HG02852 (cell line): ENCODE data around the gene SLC39A5.
"Not testable (repeated sequence)": the region's sequence is repeated elsewhere in the genome, so short reads cannot be mapped to it uniquely, and the experiment has no call there.

Experiments used
- ATAC-seq: cut with Tn5 transposase; IDR thresholded peaks from one replicate; pipeline ENCODE4 v1.9.1; 2021; ENCODE audit warnings: mild to moderate bottlenecking, moderate library complexity; ENCODE audit not compliant: unreplicated experiment

SLC39A5 gene

DNA sequence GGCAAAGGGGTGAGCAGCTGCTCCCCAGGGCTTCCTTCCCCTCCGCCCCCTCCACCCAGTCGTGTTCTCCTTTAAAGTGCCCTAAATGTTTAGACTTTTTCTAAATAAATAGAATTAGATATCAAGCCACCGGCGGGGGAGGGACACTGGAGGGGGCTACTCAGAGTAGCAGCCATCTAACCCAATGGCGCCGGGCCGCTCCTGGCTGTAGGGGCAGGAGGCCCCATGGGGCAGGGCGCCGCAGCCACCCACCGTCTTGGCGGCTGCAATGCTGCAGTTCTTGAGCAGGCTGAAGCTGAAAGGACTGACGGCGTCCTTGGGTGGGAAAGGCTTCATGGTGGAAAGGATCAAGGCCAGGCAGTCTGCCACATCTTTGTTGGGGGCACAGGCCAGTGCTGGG, 13.1 kb downstream of the SLC39A5 start:
- ATAC-seq = no peak

DNA sequence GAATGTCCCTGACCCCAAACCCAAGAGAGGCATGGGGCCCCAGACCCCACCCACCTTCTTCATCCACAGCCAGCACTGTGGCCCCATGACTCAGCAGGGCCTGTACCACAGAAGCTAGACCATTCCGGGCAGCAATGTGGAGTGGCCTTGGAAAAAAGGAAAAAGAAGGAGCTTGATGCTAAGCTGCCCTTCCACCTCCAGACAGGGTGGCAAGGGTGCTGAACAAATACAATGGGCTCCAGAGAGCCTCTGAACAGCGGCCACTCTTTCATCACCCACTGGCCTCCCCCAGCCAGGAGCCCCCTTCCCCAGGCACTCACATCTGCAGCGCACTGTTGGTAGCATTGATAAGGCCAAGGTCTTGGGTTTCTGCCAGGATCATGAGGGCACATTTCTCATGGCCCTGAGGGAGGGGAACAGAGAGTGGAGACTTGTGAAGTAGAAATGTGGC, 13.9 kb downstream of the SLC39A5 start:
- no peak for ATAC-seq

DNA sequence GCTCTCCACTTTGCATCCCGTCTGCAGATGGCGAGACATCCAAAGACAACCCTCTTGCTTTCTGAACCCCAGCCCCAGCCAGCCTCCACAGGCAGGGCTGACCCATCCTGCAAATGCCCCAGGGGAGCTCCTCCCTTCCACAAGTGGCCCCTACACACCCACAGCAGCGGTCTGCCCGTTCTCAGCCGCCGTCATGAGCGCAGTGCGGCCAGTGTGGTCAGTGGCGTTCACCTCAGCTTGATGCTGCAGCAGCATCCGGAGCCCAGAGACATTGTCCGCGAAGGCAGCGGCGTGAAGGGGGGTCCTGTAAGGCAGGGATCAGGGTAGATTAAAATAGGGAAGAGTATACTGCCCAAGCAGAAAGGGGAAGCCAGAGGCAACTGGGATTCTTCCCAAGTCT, 14.6 kb downstream of the SLC39A5 start:
- no peak for ATAC-seq

DNA sequence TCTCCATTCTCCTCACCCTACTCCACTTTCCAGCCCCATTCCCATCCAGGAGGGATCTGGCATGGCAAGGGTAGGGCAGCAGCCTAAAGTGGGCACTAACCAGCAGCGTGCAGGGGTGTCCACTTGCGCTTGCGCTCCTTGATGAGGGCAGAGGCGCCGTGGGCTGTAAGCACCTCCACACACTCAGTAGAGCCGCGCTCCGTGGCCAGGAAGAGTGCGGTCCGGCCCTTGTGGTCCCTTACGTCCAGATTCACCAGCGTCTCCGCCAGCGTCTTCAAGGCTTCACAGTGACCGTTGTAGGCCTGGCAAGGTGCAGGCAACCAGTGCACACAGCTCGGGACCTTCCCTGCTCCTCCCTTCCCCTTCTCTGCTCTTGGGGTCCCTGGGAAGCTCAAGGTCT, 18.1 kb downstream of the SLC39A5 start:
- ATAC-seq = no peak

DNA sequence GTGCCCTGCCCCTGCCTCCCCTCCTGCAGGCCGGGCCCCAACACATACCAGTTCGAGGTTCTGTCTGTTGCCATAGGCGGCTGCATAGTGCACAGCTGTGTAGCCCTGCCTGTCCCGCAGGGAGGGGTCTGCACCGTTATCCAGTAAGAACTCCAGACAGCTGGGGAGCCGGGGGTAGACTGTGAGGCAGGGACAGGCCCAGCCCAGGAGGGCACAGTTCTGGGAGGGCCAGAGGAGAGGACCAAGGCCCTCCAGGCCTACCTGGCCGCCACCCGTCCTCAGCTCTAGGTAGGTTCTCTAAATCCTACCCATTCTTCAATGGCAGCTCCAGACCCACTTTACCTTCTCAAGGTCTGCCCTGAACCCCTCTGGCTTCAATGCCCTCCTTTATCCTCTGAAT, 18.9 kb downstream of the SLC39A5 start:
- no peak for ATAC-seq

DNA sequence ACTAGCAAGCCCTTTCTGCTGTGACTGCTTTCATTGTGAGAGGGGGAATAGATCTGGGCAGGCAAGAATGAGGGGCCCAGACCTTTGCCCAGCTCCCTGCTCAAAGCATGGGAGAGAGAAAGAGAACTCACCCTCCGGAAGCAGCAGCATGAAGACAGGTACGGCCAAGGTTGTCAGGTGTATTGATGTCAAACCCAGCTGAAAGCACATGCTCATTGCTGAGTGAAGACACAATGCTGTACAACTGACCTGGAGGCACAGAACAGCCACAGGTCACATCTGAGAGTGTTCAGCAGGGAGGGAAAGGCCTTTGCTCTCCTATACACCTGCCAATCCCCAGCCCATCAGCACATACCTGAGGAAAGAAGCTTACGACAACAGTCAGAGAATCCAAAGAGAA, 22.8 kb downstream of the SLC39A5 start:
- no peak for ATAC-seq

DNA sequence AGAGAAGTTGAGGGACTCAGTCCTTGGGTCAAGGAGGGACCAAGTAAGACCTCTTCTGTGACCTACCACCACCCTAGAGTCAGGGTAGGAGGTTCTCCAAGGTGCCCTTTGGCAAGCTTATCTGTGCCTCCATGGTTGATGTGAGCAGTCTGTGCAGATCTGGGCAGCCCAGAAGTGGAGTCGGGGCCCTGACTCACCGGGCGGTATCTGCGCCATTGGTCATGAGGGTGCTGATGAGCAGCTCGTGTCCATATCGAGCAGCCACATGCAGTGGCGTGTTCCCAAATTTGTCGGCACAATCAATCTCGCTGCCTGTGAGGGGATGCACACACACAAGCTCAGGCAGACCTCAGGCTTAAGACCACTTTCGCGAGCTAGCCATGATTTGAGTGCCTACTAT, 23.2 kb downstream of the SLC39A5 start:
- no peak for ATAC-seq

DNA sequence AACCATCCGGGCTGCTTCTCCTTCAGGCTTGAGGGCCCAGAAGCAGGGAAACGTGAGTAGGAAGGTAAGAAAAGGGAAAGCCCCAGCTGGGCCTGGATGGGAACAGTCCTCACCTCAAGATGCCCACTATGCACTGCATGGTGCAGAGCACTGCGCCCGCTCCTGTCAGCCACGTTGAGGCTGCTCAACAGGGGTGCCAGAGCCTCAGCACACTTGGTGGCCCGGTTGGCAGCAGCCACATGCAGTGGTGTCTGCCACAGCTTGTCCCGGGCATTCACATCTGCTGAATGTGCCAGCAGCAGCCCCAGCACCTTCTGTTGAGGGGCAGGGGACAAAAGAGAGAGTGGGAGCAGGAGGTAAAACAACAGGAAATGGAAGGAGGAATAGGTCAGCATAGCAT, 25.8 kb downstream of the SLC39A5 start:
- ATAC-seq = no peak

DNA sequence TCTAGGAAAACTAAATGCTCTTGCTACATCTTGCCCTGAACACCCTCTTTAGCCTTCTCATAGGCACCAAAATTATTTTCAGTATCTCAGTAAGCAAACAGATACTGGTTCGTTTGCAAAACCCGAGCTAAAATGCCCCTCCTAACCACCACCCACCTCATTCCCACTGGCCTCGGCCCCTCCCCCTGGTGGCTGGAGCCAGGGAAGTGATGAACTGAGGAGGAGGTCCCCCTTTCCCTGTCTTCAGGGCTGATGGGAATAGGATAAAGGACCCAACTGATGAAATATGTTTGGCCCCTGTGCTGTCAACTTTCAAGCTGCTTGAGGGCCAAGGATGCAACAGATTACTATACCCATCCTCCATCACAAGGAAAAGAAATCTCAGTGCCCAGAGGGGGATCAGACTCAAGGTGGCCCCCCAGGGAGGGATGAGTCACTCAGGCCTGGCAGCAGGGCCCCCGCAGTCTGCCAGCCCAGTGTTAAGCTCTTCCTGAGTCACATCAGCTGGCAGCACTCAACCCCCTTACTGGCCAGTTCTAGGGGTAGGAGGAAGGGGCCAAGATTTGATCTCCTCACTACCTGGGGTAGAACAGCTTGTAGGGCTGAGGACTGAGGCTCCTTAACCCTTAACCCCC, 26.6 kb downstream of the SLC39A5 start:
- no peak for ATAC-seq

DNA sequence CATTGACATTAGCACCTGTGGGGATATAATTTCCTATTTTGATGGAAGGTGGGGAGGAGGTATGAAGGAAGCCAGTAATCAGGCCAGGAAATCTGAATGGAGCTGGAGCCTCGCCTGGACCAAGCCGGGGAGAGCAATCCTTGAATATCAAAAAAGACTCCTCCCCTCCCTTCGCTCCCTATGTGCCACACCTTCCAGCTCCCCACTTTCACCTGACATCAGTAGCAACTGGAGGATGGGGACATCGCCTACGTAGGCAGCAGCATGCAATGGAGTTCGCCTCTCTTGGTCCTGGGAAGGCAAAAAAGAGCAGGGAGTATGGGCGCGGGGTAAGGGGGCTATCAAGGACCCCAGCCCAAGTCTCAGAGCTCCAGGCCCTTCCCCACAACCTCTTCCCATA, 27.2 kb downstream of the SLC39A5 start:
- no peak for ATAC-seq

DNA sequence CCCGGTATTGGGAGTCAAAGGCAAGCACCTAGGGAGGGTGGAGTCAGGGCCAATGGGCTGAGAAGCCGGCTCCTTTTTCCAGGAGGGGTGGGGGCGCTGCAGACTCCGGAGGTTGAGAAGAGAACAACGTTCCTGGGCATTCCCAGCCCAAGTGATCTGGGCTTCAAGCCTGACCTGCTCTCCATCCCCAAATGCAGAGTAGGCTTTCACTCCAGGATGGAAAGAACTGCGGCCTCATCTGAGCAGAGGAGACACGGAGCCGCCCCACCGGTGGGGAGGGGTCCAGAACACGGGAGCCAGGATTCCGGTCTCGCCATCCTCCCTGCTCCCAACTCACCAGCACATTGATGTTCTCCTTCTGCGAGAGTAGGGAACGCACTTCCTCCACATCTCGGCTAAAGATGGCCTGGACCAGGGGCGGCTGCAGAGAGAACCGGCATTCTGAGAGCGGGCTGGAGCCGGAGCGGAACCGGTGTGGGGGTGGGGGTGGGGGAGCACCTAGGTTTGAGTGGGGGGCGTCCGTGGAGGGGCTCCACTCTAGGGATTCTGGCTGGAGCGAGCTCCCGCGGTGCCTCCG, 27.7 kb downstream of the SLC39A5 start:
- ATAC-seq = peak; percentile 8

DNA sequence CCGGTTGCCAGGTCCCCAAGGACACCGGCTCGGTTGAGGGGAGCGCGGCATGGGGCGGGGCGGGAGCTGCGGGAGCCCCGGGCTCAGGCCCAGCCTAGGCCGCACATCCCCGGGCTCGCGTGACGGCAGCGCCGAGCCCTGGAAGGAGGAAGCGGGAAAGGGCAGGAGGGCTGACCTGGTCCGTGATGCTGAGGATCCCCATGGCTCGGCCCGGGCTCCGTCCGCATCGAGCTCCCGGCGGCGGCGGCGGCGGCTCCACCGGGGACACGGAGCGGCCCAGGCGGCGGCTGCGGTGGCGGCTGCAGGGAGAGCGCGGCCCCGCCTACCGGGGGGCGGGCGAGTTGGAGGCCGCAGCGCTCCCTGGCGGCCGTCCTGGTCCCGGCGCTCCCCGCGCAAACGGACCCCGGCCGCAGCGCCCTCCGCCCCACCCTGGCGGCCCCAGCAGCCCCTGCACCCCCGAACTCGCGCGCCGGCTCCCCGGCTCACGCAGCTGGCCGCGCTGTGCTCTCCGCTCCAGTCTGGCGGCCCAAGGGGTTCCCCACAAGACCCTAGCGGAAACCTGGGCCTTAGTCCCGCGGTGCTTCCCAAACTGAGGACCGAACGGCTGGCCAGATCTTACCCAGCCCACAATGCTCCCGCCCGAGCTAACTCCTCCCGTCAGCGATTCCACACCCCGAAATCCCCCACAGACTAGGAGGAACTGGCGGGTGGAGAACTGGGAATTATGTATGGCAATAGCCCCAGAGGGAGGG, 28.4 kb downstream of the SLC39A5 start, which contains the start of gene ANKRD52:
Gene ANKRD52, minus strand, starts transcription at position 317 of the 752 bp plus-strand sequence. Its CDS starts 115 bp downstream, at position 202.
- peak; percentile 91 for ATAC-seq

DNA sequence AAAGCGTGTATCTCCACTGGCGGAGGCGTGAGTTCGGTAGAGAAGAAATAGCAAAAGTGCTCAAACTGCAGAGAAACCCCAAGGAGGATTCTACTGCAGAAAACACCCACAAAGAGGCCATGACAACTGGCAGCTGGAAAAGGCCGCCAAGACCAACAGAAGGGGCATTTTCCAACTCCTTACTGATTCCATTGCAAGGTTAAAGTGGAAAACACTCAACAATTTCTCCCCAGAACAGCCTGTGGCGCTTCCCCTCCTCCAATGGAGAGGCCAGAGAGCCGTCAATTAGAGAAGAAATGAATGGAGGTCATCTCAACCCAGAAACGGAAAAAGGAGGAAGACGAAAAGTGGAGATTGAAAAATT, 29.0 kb downstream of the SLC39A5 start:
- ATAC-seq = no peak

DNA sequence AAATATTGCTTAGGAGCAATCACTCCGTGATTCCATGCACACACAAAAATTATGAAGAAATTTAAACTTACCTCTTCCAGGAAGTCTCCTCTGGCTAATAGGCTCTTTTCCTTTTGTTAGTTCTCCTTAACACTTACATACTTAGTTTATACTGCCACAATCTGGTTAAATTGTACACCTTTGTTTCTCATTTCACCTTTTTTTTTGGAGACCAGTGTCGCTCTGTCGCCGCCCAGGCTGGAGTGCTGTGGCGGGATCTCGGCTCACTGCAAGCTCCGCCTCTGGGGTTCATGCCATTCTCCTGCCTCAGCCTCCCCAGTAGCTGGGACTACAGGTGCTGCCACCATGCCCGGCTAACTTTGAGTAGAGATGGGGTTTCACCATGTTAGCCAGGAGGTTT, 30.5 kb downstream of the SLC39A5 start:
- no peak for ATAC-seq

DNA sequence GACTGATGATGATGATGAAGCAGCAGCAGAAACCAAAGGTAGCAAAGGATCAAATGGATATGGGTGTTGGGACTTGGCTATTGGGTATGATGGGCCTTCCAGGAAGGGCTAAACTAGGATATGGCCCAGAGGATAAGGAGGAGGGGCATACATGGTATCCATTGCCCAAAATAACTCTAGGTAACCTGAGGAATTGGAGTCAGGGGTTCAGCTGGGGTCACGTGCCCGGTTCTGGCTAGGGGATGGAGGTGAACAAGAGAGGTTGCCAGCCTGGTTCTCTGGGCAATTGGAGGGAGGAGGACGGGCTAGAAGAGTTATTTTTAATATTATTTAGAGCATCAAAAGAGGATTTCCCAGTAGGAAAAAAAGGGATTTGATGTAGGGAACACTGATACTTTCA, 31.1 kb downstream of the SLC39A5 start:
- no peak for ATAC-seq

DNA sequence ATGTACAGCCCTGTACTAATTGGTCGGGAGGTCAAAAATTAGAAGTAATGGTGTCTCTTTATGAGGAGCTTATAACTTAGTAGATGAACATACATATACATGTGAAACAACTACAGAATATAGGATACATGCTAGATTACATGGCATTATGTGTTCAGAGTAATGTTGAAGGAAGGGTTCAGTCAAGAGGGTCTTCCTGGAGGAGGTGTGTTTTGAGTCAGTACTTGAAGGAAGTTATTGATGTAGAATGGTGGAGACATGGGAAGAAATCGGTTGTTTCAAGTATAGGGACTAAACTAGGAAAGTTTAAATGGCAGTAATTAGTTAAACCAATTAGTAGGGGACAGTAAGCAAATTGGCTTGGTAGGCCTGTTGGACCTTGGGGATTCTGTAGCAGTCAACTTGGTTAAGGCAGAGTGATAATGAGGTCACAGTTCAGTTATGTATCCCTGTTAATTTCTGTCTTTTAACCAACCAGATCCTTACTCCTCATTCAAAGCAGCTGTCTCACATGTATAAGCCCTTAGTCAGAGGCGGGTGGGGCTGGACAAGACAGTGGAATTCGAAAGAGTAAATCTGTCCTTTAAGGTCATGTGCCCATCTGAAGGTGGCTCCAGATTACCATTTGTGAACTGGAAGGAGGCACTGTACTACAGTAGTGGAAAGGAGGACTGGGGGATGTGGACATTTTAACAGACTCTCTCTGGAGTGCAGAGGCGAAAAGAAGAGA, 31.8 kb downstream of the SLC39A5 start:
- ATAC-seq = no peak

DNA sequence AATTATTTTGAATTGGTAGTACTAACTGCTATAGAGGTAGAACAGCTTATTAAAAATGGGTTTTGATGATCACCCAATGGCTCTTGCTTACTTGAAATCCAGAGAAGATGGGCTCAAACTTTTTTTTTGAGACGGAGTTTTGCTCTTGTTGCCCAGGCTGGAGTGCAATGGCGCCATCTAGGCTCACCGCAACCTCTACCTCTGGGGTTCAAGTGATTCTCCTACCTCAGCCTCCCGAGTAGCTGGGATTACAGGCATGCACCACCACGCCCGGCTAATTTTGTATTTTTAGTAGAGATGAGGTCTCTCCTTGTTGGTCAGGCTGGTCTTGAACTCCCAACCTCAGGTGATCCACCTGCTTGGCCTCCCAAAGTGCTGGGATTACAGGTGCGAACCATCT, 33.1 kb downstream of the SLC39A5 start:
- not testable (repeated sequence) for ATAC-seq

DNA sequence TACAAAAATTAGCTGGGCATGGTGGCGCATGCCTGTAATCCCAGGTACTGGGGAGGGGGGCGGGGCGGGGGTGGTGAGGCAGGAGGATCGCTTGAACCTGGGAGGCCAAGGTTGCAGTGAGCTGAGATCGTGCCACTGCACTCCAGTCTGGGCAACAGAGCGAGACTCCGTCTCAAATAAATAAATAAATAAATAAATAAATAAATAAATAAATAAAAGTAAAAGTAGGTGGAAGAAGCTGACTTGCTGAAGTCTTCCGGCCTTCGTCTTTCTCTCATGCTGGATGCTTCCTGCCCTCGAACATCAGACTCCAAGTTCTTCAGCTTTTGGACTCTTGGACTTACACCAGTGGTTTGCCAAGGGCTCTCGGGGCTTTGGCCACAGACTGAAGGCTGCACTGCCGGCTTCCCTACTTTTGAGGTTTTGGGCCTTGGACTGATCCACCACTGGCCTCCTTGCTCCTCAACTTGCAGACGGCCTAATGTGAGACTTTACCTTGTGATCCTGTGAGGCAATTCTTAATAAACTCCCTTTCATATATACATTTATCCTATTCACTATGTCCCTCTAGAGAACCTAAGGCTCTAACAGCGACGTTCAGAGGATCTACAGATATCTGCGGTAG, 36.3 kb downstream of the SLC39A5 start:
- ATAC-seq = not testable (repeated sequence)

DNA sequence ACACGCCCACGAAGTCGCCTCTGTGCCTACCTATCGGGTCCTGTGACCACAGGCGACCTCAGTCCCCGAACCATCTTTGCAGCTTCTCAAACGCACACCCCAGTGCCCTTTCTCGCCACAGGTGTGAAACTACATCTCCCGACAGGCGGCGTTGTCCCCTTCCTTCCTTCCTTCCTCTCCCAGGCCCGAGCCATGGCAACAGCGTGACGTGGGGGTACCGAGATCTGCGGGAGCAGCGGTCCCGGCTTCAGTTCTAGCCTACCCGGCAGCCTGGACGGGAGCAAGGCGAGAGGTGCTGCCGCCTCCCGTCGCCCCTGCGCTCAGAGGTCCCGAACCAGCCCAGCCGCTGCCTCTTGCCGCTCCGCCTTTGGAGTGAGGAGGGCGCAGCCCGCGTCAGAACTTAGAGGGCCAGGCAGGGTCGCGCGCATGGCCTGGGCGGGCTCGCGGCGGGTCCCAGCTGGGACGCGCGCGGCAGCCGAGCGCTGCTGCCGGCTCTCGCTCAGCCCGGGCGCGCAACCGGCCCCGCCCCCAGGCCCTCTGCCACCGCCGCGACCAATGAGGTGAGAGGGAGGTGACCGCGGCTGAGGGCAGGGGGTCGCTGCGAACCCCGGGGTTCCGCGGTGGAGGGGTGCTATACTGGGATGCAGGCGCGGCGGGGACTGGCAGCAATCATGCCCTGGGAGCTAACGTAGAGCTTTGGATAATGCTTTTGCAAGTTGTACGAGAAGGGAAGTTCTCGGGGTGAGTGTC, 37.0 kb downstream of the SLC39A5 start, which contains the start of gene COQ10A:
Gene COQ10A, plus strand, starts transcription at position 250 of the 750 bp plus-strand sequence. Its CDS starts 177 bp downstream, at position 427.
- ATAC-seq = peak; percentile 91

DNA sequence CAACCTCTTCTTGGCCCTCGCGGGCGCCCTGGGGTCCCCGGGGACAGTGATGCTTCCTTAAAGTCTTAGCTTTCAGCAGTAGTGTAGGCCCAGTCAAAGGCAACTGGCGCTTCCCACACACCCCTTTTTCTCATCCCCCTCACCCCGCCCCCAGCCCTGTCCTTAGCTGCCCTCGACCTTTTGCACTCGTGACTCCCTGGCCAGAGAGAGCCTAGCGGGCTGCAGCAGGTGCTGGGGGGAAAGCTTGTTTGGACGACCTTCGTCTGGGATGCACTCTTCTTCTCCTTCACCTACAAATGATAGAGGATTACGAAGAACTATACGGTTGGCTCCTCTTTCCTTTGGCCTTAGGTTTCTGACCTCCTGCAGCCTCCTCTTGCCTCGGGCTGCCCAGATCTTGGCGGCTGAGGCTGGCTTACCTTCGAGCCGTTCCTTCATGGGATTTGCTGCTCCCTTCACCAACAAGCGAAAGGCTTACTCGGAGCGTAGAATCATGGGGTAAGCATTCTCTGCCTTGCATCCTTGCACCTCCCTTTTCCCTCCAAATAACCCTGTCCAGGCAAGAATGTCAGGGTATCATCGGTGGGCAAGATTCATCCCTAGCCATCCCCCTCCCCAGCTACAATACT, 37.7 kb downstream of the SLC39A5 start:
- ATAC-seq = no peak
